ENCODE measurements around the gene PTPN4.

- TF ChIP-seq CTCF (IDR thresholded peaks at IDR 0.05; ENCODE audit: low read length) (no peak), EZH2 (optimal IDR thresholded peaks at IDR 0.05; ENCODE audit: low read depth, low read length) (no peak)
These were observed 37.8 kb upstream of the PTPN4 start for GRCh38 chr2:119721904-119722303.

Measured in MM.1S (cell line).